Dermis blood vessel endothelial cell (primary cell): ENCODE data around the gene BPI. TPM values are rescaled to one million over a fixed set of nuclear protein-coding genes. Genes with fewer than 3 reads are reported as not detected.
"Not testable (repeated sequence)": the region's sequence is repeated elsewhere in the genome, so short reads cannot be mapped to it uniquely, and the experiment has no call there.

ENCODE experiments used
- DNase-seq: peaks from one replicate; pipeline ENCODE4 v3.0.0; 2010
- total RNA-seq: library from RNA; depleted of rRNA; stranded (reverse); fragments of >200 nt; gene quantifications from 2 replicates; pipeline ENCODE4 v1.2.3, GENCODE V29; 2014

Gene BPI
- total RNA-seq, 1 donor from 2014 or later, result not detected

GRCh38 chr20:38278131-38278530 is 25.8 kb upstream of the BPI start:
- no peak for DNase-seq

- no peak for DNase-seq
Measured at GRCh38 chr20:38278763-38279162, 25.2 kb upstream of the BPI start.

GRCh38 chr20:38281176-38281915 is 22.6 kb upstream of the BPI start:
- DNase-seq, result not testable (repeated sequence)

- no peak for DNase-seq
Measured at GRCh38 chr20:38283236-38283635, 20.7 kb upstream of the BPI start.

GRCh38 chr20:38284066-38284650 is 19.8 kb upstream of the BPI start:
- not testable (repeated sequence) for DNase-seq

- DNase-seq, result no peak
Measured at GRCh38 chr20:38284893-38285444, 19.0 kb upstream of the BPI start.

- no peak for DNase-seq
Measured at GRCh38 chr20:38286586-38287531, 17.1 kb upstream of the BPI start.

GRCh38 chr20:38290829-38291814 is 12.8 kb upstream of the BPI start:
- peak; percentile 56 for DNase-seq

GRCh38 chr20:38291966-38292365 is 12.0 kb upstream of the BPI start:
- no peak for DNase-seq

GRCh38 chr20:38293491-38294065 is 10.4 kb upstream of the BPI start:
- no peak for DNase-seq

- DNase-seq, result no peak
Measured at GRCh38 chr20:38294076-38294591, 9.8 kb upstream of the BPI start.

GRCh38 chr20:38295811-38296210 is 8.1 kb upstream of the BPI start:
- DNase-seq, result no peak

- no peak for DNase-seq
Measured at GRCh38 chr20:38296433-38296832, 7.5 kb upstream of the BPI start.

- no peak for DNase-seq
Measured at GRCh38 chr20:38297916-38298674, 5.9 kb upstream of the BPI start.

GRCh38 chr20:38298768-38299288 is 5.1 kb upstream of the BPI start:
- no peak for DNase-seq

- DNase-seq, result no peak
Measured at GRCh38 chr20:38299963-38300362, 4.0 kb upstream of the BPI start.

GRCh38 chr20:38300438-38300837 is 3.5 kb upstream of the BPI start:
- no peak for DNase-seq

- no peak for DNase-seq
Measured at GRCh38 chr20:38301309-38301708, 2.6 kb upstream of the BPI start.

GRCh38 chr20:38302786-38303185 is 1.2 kb upstream of the BPI start:
- DNase-seq, result no peak

GRCh38 chr20:38304845-38305447 is 990 bp downstream of the BPI start:
- DNase-seq, result peak; percentile 67
